Central memory CD8-positive, alpha-beta T cell (primary cell): ENCODE measurements around the gene IQSEC1.

Experiments used
- ATAC-seq: fragments of 150-1000 bp; cut with Tn5 transposase; replicated peaks from 2 replicates; pipeline ENCODE4 v1.10.0; 2022; ENCODE audit warnings: mild to moderate bottlenecking, moderate FRiP score, moderate number of reproducible peaks; ENCODE audit not compliant: poor library complexity, severe bottlenecking; ENCODE audit errors: extremely low read depth
- DNase-seq, 2 donors: peaks; one replicate each; pipeline ENCODE4 v3.0.0; 2021; ENCODE audit warnings: low spot score in 2 of 2
- H3K27ac Mint-ChIP-seq: one replicate; pipeline ENCODE4 v1.8.0; 2022; ENCODE audit warnings: low read depth, mild to moderate bottlenecking, moderate library complexity, mixed read lengths
- H3K27me3 Mint-ChIP-seq: one replicate; pipeline ENCODE4 v1.8.0; 2022; ENCODE audit warnings: mixed read lengths
- H3K36me3 Mint-ChIP-seq: one replicate; pipeline ENCODE4 v1.8.0; 2022; ENCODE audit warnings: mild to moderate bottlenecking, moderate library complexity, mixed read lengths; ENCODE audit not compliant: insufficient read depth
- H3K4me1 Mint-ChIP-seq: one replicate; pipeline ENCODE4 v1.8.0; 2022; ENCODE audit warnings: mixed read lengths
- H3K4me3 Mint-ChIP-seq: one replicate; pipeline ENCODE4 v1.8.0; 2022; ENCODE audit warnings: mild to moderate bottlenecking, moderate library complexity, mixed read lengths
- H3K9me3 Mint-ChIP-seq: one replicate; pipeline ENCODE4 v1.8.0; 2022; ENCODE audit warnings: mixed read lengths

IQSEC1 gene

DNA sequence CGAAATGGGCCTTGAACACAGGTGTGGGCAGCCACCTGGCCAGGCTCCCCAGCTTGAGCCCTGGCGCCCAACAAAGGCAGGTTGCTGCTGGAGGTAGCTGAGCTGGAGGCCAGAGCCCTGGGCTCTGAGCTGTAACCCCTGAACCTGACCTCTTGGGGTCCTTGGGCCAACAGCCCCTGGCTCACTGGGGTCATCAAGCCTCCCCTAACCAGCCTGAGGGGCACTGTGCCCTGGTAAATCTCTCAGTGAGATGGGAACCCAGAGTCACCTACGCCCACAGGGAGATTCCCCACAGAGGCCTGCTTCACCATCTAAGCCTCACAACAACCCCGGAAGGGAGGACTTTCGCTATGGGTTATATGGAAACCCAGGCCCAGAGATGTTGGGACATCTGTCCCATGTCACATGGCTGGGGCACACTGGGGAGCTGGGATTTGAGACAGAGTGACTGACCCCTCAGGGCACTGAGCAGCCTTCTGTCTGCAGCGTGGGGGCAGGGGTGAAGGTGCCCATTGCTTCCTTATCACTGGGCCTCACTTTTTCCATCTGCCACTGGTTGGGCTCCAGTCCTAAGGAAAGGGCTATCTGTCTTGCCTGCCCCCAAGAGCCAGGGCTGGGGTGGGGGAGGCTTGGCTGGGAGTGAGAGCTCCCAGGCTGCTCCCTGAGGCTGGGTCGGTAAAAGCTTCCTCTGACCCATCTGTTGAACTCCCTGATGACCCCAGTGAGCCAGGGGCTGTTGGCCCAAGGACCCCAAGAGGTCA, 59.1 kb downstream of the IQSEC1 start:
- H3K36me3 Mint-ChIP-seq: peaks cover 31% of the 10 kb centered on the region
- peak overlapping the region; percentile 97 for H3K27ac Mint-ChIP-seq
- H3K27me3 Mint-ChIP-seq: no peaks in the 10 kb centered on the region
- peak overlapping the region; percentile 83 for H3K4me3 Mint-ChIP-seq
- DNase-seq: no peak
- H3K4me1 Mint-ChIP-seq: peaks cover 77% of the 10 kb centered on the region
- peak; percentile 13 for ATAC-seq
- no peaks in the 10 kb centered on the region for H3K9me3 Mint-ChIP-seq

DNA sequence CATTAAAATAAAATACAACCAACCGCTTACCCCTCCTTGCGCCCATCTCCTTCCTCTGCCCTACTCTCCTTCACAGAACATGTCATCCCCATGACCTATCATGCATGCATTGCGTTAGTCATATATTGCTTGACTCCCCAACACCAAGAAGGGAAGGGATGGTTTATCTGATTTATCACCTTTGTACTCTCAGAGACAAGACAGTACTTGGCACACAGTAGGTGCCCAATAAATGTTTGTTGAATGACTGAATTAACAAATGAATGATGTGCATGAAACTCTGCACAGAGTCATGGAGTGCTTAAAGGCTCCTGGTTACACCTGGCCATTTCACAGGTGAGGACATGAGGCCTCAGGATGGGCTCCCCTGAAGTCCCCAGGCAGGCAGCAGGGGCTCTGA, 59.7 kb downstream of the IQSEC1 start:
- Mint-ChIP-seq H3K36me3 (peaks cover 31% of the 10 kb centered on the region), H3K9me3 (no peaks in the 10 kb centered on the region), H3K27ac (peak overlapping the region; percentile 97), H3K4me1 (peaks cover 83% of the 10 kb centered on the region), H3K4me3 (peak overlapping the region; percentile 83), H3K27me3 (no peaks in the 10 kb centered on the region)
- DNase-seq (no peak), ATAC-seq (no peak)

DNA sequence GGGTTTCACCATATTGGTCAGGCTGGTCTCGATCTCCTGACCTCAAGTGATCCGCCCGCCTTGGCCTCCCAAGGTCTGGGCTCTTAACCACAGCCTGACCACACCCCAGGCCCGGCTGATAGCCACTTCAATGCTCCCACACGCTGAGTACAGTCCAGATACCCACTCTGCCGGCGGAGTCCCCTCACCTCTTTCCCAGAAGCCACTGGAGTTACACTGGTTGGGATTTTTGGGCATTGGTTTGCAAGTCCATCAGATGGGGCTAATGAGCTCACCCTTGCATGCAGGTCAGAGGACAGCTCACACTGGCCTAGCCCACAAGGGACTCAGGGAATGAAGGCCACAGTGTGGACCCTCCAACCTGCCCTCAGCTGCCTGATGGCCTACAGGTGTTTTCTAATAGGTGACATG, 60.1 kb downstream of the IQSEC1 start:
- peaks cover 88% of the 10 kb centered on the region for H3K4me1 Mint-ChIP-seq
- peaks cover 33% of the 10 kb centered on the region for H3K36me3 Mint-ChIP-seq
- no peaks in the 10 kb centered on the region for H3K9me3 Mint-ChIP-seq
- DNase-seq: no peak
- peak overlapping the region; percentile 83 for H3K4me3 Mint-ChIP-seq
- H3K27ac Mint-ChIP-seq: peak overlapping the region; percentile 97
- no peaks in the 10 kb centered on the region for H3K27me3 Mint-ChIP-seq
- no peak for ATAC-seq

DNA sequence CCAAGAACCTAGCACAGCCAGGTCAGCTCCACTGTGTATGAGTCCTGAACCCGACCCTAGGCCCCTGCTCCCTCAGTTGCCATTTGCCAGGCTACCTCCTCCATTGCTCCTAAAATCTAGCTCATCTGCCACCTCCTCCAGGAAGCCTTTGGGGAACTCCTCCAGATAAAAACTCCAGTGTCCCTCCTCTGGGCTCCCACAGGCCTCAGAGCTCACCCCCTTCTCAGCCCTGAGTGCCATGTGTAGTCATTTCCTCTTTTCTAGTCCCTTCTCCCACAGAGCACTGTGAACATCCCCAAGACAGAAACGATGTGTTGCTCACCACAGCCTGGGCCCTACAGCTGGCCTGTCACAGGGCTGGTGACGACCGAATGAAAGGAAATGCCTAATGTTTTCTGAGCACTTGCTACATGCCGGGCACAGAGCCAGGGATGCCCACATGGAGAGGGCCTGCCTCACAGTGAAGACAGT, 61.0 kb downstream of the IQSEC1 start:
- ATAC-seq (peak; percentile 23), DNase-seq (peak in 1 of 2 donors; percentile 44)
- Mint-ChIP-seq H3K4me3 (peak overlapping the region; percentile 83), H3K9me3 (no peaks in the 10 kb centered on the region), H3K27ac (peak overlapping the region; percentile 97), H3K36me3 (peaks cover 33% of the 10 kb centered on the region), H3K4me1 (peaks cover 91% of the 10 kb centered on the region), H3K27me3 (no peaks in the 10 kb centered on the region)

DNA sequence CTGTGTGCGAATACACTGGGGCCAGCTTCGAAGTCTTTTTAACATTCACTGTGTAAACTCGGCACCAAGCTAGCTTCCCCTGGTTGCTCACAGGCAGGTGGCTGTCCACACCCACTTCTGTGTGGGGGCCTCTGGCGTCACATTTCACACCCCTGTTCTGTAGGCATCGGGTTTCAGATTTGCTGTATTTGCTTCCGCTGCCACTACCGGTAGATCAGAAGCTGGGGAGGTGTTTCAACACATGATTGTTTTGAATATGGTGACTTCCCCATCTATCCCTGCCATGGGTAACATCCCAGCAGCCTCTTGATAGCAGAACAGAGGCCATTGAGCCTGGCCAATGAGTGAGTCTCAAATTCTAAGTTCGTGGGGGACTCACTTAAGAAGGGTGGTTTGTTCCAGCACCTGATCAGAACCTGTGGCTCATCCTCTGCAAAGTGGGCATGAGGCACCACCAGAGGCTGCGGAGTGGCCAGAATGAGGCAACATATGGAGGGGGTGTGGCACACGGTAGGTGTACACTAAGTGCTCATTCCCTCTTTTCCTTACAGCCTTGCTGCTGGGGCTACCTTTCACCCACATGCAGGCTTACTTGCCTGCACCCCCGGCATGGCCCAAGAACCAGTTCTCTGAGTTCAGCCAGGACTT, 61.5 kb downstream of the IQSEC1 start:
- Mint-ChIP-seq H3K9me3 (no peaks in the 10 kb centered on the region), H3K4me1 (peaks cover 91% of the 10 kb centered on the region), H3K36me3 (peaks cover 33% of the 10 kb centered on the region), H3K4me3 (peak overlapping the region; percentile 83), H3K27me3 (no peaks in the 10 kb centered on the region), H3K27ac (peak overlapping the region; percentile 97)
- ATAC-seq (peak; percentile 75), DNase-seq (peak; percentile 65 to 87)

DNA sequence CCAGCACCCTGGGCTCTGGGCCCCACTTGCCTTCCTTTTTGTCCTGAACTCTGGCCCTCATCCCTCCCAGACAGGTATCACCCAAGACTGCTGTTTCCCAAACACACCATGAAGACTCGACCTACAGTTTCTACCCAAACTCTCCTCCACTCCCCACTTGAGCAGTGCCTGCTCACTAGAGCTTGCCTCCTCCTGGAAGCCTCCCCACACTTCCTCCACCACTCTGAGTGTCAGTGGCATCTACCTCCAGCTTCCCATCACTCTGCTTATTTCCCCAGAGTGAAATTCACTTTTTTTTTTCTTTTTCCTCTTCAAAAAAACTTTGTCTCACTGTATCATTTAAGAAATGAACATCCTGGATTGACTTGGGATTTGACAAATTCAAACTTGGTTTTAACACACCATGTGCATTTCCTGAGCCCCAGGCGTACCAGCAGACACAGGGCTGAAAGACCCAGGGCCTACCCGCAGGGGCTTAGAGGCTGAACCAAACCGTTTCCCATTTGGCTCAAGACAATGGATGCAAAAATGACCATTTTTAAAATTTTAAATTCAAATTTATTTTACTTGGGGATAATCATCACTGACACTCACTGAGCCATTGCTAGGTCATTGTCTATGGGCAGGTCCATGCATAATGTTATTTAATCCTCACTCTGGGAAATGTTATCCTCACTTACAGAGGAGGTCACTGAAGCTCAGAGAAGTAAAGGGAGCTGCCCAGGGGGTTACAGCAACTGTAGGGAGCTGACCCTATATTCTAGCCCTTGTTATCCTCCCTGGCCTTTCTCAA, 62.3 kb downstream of the IQSEC1 start:
- peaks cover 28% of the 10 kb centered on the region for H3K36me3 Mint-ChIP-seq
- ATAC-seq (no peak), DNase-seq (no peak)
- no peaks in the 10 kb centered on the region for H3K27me3 Mint-ChIP-seq
- H3K27ac Mint-ChIP-seq: peak overlapping the region; percentile 97
- H3K4me1 Mint-ChIP-seq: peaks cover 91% of the 10 kb centered on the region
- no peaks in the 10 kb centered on the region for H3K9me3 Mint-ChIP-seq
- H3K4me3 Mint-ChIP-seq: peak overlapping the region; percentile 83

DNA sequence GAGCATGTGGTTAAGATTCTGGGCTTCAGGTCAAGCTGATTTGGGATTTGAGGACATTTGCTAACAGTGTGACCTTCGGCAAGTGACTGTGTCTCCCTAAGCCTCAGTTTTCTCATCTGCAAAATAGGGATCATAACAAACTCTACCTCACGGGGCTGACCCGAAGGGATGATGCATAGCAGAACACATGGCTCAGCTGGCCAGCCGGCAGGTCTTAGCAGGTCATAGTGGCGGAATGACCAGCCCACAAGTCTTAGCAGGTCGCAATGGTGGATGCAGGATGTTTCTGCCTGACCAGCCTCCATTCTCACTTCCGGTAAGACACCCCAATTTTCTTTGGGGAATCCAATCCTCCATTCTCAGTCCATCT, 63.3 kb downstream of the IQSEC1 start:
- H3K4me3 Mint-ChIP-seq: peak overlapping the region; percentile 83
- no peaks in the 10 kb centered on the region for H3K9me3 Mint-ChIP-seq
- peaks cover 92% of the 10 kb centered on the region for H3K4me1 Mint-ChIP-seq
- ATAC-seq (no peak), DNase-seq (no peak)
- H3K36me3 Mint-ChIP-seq: peaks cover 24% of the 10 kb centered on the region
- H3K27me3 Mint-ChIP-seq: no peaks in the 10 kb centered on the region
- peak overlapping the region; percentile 97 for H3K27ac Mint-ChIP-seq

DNA sequence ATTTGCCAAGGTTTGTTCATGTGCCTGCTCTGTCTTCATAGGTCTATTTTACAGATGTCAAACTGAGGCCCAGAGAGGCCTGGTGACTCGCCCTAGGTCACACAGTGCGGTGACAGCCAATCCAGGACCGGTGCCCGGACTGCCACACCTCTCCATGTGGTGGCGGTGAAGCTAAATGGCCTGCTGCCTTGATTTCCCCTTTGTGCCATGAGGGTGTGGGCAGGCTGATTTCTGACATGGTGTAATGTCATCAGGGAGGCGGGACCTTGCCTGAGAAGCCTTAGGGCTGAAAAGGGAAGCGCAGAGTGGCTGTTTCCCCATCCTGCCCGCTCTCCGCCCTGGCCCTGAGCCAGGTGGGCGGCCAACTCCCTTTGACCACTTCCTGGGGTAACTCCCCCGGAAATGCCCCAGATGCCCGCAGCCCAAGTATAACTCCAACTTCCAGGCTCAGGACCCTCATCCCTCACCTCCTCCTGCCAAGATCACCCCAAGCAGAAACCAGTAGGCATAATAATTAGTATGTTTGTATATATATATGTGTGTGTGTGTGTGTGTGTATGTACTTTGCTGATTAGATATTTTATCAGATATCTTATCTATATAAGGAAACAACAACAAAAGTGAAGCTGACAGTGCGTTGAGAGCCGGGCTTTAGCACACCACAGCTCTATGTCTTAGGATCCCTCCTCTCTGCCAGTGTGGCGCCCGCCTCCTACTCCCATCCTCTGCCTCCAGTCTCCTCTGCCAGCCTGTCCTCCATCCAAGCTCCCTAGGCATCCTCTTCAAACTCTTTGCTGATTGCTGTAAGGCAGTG, 63.9 kb downstream of the IQSEC1 start:
- H3K36me3 Mint-ChIP-seq: peaks cover 24% of the 10 kb centered on the region
- ATAC-seq: peak; percentile 20
- H3K27me3 Mint-ChIP-seq: no peaks in the 10 kb centered on the region
- H3K4me1 Mint-ChIP-seq: peaks cover 92% of the 10 kb centered on the region
- H3K4me3 Mint-ChIP-seq: peak overlapping the region; percentile 83
- peak overlapping the region; percentile 97 for H3K27ac Mint-ChIP-seq
- peak; percentile 38 to 60 for DNase-seq
- H3K9me3 Mint-ChIP-seq: no peaks in the 10 kb centered on the region

DNA sequence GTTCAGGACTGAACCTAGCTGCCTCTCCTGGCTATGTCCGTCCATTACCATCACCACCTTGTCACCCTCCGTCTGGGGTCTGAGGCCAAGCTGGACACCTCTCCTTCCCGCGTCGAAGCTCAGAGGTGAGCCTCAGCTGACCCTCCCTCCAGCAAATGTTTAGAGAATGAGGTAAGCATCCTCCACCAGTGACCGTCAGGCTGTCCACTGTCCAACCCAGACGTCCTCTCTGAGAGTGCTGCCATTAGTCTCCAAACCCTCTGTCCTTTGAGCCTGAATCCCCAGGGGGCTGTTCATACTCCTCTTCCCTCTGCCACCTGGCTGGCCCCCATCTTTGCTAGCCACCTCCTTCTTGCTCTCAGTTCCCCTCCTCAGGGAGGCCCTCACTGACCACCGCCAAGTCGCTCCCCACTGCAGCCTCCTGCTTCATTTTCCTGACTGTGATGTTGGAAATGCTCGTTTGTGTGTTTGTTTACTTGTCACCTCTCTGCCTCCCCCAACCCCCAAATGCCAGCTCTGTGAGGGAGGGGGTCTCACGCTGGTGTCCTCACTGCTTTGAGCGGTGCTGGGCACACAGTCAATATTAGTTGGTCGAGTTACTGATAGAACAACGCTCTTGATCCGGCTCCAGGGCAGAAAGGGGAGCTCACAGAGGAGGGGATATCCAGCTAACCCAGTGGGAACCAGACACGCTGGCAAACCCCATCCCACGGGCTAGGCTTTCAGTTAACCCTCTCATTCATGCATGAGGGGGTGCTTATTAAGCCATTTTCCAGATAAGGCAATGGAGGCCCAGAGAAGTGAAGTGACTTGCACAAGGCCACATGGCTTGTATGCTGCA, 64.9 kb downstream of the IQSEC1 start:
- peak overlapping the region; percentile 97 for H3K27ac Mint-ChIP-seq
- H3K4me3 Mint-ChIP-seq: peak overlapping the region; percentile 83
- H3K27me3 Mint-ChIP-seq: no peaks in the 10 kb centered on the region
- peaks cover 22% of the 10 kb centered on the region for H3K36me3 Mint-ChIP-seq
- no peak for DNase-seq
- no peaks in the 10 kb centered on the region for H3K9me3 Mint-ChIP-seq
- ATAC-seq: no peak
- H3K4me1 Mint-ChIP-seq: peaks cover 94% of the 10 kb centered on the region

DNA sequence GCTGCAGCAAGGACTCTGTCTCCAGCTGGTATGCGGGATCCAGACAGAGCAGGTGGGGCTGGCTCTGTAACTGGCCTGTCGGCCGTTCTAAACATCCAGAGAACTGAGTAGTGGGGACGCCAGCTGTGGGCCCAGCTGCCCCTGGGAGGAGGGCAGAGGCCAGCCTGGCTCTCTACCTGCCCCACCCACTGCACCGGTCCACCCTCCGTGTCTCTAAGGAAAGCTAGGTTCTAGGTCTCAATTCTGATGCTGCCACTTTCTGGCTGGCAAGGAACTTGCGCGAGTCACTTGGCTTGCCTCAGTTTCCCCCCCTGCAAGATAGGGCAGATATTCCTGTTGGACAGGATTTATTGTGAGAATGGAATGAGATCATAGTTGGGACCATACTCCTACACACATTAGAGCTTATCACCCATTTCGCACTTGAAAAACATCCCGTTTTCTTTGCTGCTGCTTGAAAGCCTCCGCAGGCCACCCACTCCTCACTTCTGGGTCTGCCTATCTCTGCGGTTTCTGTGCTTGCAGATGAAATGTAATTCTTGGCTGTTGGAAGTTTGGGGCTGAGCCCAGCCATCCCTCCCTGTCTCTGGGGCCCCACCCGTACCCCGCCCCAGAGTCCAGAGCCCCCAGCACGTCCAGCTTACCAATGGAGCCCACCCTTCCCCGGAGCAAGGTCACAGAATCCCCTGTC, 65.8 kb downstream of the IQSEC1 start:
- no peaks in the 10 kb centered on the region for H3K27me3 Mint-ChIP-seq
- H3K4me1 Mint-ChIP-seq: peaks cover 97% of the 10 kb centered on the region
- H3K27ac Mint-ChIP-seq: peak overlapping the region; percentile 97
- peaks cover 24% of the 10 kb centered on the region for H3K36me3 Mint-ChIP-seq
- no peaks in the 10 kb centered on the region for H3K9me3 Mint-ChIP-seq
- no peak overlapping the region for H3K4me3 Mint-ChIP-seq
- no peak for DNase-seq
- no peak for ATAC-seq
